Activated naive CD8-positive, alpha-beta T cell (primary cell): ENCODE results near the gene SEM1.
"Not testable (repeated sequence)": the region's sequence is repeated elsewhere in the genome, so short reads cannot be mapped to it uniquely, and the experiment has no call there.

ENCODE experiments used
- H3K27ac Mint-ChIP-seq: one replicate; pipeline ENCODE4 v1.8.0; 2021; ENCODE audit warnings: mixed read lengths
- H3K27me3 Mint-ChIP-seq: one replicate; pipeline ENCODE4 v1.8.0; 2021; ENCODE audit warnings: mixed read lengths
- H3K36me3 Mint-ChIP-seq: one replicate; pipeline ENCODE4 v1.8.0; 2021; ENCODE audit warnings: mixed read lengths
- H3K4me1 Mint-ChIP-seq: one replicate; pipeline ENCODE4 v1.8.0; 2021; ENCODE audit warnings: low read depth, mixed read lengths
- H3K4me3 Mint-ChIP-seq: one replicate; pipeline ENCODE4 v1.8.0; 2021; ENCODE audit warnings: mild to moderate bottlenecking, mixed read lengths
- H3K9me3 Mint-ChIP-seq: one replicate; pipeline ENCODE4 v1.8.0; 2021; ENCODE audit warnings: low read depth, mixed read lengths

The SEM1 gene

DNA sequence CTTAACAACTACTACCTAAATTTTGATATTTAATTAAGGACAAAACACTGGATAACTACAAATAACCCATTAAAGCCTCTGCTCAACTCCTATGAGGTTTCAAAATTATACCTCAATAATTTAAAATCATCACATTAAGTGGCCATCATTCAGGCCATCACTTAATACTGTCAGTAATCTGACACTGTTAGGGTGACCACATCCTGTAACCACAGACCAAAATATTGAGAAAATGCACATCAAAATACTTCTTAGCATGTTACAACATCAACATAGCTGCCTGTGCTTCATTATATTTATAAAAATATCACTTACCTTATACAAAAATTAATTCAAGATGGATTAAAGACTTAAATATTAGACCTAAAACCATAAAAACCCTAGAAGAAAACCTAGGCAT is 23.3 kb downstream of the SEM1 start:
- Mint-ChIP-seq H3K27ac (no peak overlapping the region), H3K4me1 (peaks cover 27% of the 10 kb centered on the region), H3K27me3 (no peaks in the 10 kb centered on the region), H3K36me3 (peaks cover 50% of the 10 kb centered on the region), H3K9me3 (peaks cover 11% of the 10 kb centered on the region), H3K4me3 (no peak overlapping the region)

DNA sequence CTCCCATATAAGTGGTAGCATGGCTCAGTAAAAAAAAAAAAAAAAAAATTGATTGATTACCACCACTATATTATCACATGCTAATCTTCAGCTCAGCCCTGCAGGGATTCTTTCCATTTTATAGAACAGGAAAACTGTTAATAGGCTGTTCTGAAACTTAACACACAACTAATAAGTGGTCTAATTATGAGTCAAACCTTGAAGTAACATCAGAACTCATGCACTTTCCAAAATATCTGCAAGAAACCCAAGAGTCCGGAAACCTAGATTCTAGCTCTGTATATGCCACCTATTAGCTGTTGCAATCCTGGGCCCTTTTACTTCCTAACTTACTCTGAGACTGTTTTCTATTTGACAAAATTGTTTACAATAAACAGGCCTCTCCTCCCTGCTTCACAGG is 23.9 kb downstream of the SEM1 start:
- Mint-ChIP-seq H3K4me3 (no peak overlapping the region), H3K4me1 (peaks cover 27% of the 10 kb centered on the region), H3K27me3 (no peaks in the 10 kb centered on the region), H3K36me3 (peaks cover 50% of the 10 kb centered on the region), H3K27ac (no peak overlapping the region), H3K9me3 (peaks cover 11% of the 10 kb centered on the region)

DNA sequence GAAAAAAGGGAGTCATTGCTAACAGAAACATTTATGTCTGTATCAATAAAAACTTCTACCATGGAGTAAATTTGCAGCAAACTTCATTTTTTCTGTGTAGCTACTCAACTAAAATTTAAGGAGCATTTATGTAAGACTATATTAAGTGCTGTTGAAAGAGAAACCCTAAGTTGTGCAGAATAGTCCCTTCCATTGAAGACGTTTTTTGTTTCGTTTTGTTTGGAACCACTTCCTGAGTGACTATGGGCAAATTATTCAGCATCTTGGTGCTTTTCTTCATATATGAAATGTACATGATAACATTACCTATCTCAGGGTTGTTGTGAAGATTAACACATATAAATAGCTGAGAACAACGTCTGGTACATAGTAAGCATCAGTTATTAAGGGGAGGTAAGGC is 24.3 kb downstream of the SEM1 start:
- no peak overlapping the region for H3K4me3 Mint-ChIP-seq
- peaks cover 27% of the 10 kb centered on the region for H3K4me1 Mint-ChIP-seq
- H3K27me3 Mint-ChIP-seq = no peaks in the 10 kb centered on the region
- H3K36me3 Mint-ChIP-seq = peaks cover 52% of the 10 kb centered on the region
- no peak overlapping the region for H3K27ac Mint-ChIP-seq
- H3K9me3 Mint-ChIP-seq = peaks cover 15% of the 10 kb centered on the region

DNA sequence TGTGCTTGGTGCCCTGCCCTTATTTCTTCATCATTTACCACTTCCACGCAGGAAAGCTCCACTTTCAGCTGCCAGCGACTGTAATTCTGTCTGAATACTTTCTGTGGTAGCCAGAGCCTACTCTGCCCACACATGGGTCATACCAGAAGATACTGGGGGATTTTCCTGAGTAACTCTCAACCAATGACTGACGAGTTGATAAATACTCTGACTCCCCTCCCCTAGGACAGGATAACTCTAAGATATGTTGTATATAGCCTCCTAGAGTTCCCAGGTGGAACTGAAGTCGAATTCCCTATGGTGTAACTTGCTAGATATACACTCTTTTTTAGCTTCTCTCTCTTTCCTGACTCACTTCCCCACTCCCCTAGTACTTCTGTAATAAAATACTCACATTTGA is 29.8 kb downstream of the SEM1 start:
- H3K27ac Mint-ChIP-seq = no peak overlapping the region
- H3K27me3 Mint-ChIP-seq = no peaks in the 10 kb centered on the region
- H3K9me3 Mint-ChIP-seq = peaks cover 15% of the 10 kb centered on the region
- no peak overlapping the region for H3K4me3 Mint-ChIP-seq
- H3K36me3 Mint-ChIP-seq = peaks cover 39% of the 10 kb centered on the region
- peaks cover 11% of the 10 kb centered on the region for H3K4me1 Mint-ChIP-seq

DNA sequence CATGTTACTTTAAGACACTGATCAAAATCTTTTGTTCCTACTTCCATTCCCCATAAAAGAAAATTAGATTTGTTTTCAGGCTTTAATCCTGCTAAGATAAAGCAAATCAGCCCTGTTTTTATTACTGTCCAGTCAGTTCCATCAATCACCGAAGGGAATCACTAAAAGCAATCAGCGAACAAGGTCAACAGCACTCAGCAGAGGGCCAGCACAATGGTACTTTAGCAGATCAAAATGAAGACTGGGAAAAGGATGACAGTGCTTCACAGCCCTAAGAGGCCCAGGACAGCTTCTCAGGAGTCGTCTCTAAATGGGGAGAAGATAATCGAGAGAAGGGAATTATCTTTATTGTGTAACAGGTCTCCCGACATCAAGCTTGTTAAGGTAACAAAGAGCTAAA is 32.7 kb downstream of the SEM1 start:
- peaks cover 6% of the 10 kb centered on the region for H3K4me1 Mint-ChIP-seq
- no peaks in the 10 kb centered on the region for H3K27me3 Mint-ChIP-seq
- no peak overlapping the region for H3K27ac Mint-ChIP-seq
- no peak overlapping the region for H3K4me3 Mint-ChIP-seq
- H3K36me3 Mint-ChIP-seq = peaks cover 20% of the 10 kb centered on the region
- H3K9me3 Mint-ChIP-seq = peaks cover 5% of the 10 kb centered on the region

DNA sequence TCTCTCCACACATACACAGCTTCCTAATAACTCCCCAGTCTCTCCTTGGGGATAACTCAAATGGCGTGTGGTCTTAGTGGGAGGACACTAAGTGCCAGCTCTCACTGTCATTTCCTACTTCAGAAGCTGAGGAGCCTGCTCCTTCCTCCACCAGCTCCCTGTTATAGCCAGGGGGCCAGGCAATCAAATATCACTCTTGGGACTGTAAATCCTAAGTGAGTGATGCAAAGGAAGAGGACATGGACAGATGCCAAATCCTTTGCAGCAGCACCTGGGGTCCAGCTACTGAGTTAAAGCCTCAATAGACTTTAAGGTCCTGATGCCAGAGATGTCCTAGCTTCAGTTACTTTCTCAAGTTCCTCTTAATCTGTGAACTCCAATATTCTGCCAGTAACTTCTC is 34.1 kb downstream of the SEM1 start:
- peaks cover 15% of the 10 kb centered on the region for H3K36me3 Mint-ChIP-seq
- peaks cover 2% of the 10 kb centered on the region for H3K9me3 Mint-ChIP-seq
- H3K27ac Mint-ChIP-seq = no peak overlapping the region
- H3K4me1 Mint-ChIP-seq = peaks cover 6% of the 10 kb centered on the region
- no peak overlapping the region for H3K4me3 Mint-ChIP-seq
- no peaks in the 10 kb centered on the region for H3K27me3 Mint-ChIP-seq

DNA sequence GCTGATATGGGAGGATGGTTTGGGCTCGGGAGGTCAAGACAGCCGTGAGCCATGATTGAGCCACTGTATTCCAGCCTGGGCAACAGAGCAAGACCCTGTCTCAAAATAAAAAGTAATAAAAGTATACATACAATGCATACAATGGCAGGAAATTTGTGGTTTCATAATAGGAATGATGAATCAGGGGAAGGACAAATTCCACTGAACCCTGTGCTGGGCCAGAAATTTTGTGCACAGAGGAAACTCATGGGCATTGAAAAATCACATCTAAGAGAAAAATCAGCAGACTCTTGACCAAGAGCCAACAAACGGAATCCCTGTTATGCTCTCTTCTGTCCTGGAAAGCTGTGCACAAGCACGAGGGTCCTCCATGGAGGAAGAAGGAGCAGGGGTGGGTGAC is 35.1 kb downstream of the SEM1 start:
- Mint-ChIP-seq H3K27ac (no peak overlapping the region), H3K36me3 (peaks cover 19% of the 10 kb centered on the region), H3K4me1 (peaks cover 6% of the 10 kb centered on the region), H3K4me3 (no peak overlapping the region), H3K27me3 (no peaks in the 10 kb centered on the region), H3K9me3 (no peaks in the 10 kb centered on the region)

DNA sequence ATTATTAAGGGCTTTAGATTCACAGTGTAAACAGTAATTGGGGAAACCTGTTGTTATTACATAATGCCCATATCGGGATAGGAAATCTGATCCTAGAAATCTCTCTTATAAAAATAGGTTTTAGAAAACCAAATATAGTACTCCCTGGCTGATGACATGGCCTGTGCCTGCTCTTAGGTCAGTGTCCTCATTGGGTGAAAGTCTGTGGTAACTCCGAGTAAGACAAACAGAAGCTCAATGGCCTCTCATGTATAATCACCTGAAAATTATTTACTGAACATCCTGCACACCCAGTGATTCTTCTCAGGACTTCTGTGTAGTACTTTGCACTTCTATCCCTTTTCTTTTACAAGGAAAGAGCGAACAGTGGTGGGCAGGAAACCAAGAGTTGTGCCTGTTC is 37.8 kb downstream of the SEM1 start:
- H3K36me3 Mint-ChIP-seq = peaks cover 16% of the 10 kb centered on the region
- no peaks in the 10 kb centered on the region for H3K4me1 Mint-ChIP-seq
- no peak overlapping the region for H3K4me3 Mint-ChIP-seq
- H3K27me3 Mint-ChIP-seq = no peaks in the 10 kb centered on the region
- H3K27ac Mint-ChIP-seq = no peak overlapping the region
- no peaks in the 10 kb centered on the region for H3K9me3 Mint-ChIP-seq

DNA sequence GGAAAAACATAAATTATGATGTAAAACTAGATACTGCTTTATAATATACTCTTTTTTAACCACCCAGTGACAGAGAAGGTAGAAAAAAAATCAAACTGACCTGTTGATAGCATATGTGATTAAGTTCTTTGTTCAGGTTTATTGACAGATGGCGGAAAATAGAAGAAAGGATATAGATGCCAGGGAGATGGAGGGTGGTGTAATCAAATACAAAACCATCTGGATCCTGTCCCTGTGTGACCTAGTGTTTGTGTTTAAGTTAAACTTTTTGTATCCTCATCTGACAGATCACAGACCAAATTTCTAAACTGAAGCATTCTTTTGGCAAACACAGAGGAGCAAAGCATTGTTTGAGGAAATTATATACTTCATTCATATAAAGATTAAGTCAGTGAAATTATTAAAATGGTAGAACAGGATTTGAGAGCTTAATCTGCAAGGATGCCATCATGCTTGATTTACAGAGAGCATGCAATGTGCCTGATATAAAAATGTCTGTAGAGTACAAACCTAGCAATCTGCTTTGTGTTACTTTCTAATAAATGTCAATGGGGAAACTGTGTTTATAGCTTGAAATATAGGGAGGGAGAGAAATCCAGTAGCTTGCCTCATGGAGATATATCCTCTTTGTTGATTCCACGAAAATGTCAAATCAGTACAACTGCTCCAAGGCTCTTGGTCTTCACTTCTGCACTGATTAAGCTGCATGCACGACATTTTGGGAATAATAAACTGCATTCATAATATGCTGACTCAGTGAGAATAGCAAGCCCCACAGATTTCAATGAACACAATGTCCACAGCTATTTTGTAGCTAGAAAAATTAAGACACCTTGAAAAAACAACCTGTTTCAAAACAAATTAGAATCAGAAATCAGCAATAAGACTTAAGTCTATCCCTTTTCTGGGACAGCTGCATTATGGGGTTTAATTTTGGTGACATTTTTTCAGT is 39.0 kb downstream of the SEM1 start:
- no peak overlapping the region for H3K27ac Mint-ChIP-seq
- H3K9me3 Mint-ChIP-seq = no peaks in the 10 kb centered on the region
- H3K4me1 Mint-ChIP-seq = no peaks in the 10 kb centered on the region
- no peaks in the 10 kb centered on the region for H3K27me3 Mint-ChIP-seq
- H3K36me3 Mint-ChIP-seq = peaks cover 19% of the 10 kb centered on the region
- no peak overlapping the region for H3K4me3 Mint-ChIP-seq

DNA sequence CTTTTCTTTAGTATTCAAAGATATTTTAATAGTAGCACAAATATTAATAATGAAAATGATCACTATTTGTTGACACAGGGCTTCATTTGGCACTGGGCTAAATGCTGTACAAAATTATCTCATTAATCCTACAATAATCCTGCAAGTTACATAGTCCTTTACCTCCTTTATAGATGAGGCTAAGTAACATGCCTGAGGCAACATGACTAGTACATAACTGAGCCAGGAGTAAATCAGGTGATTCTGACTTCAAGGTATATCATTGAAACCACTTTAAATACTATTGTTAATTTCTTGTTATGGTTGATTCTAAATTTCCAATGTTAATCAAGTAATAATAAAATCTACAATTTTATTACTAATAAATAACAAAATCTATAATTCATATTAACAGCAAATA is 39.8 kb downstream of the SEM1 start:
- Mint-ChIP-seq H3K4me3 (no peak overlapping the region), H3K27me3 (no peaks in the 10 kb centered on the region), H3K36me3 (peaks cover 19% of the 10 kb centered on the region), H3K27ac (no peak overlapping the region), H3K9me3 (no peaks in the 10 kb centered on the region), H3K4me1 (peaks cover 1% of the 10 kb centered on the region)

DNA sequence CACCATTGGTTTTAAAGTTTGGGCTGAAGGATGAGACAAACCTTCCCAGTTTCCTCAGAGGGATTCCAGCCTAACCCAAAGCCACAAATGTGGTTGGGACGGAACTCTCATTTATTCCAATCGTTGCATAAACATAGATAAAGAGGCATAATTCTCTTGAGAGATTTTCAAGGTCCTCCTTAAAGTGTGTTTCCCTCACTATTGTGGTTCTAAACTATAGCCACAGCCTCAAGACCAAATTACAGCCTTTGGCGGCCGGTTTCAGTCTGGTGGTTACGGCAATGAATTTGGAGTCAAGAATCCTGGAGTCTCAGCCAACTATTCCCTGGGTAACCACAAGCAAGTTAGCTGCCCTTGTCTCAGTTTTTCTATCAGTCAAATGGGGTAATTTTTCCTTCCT is 42.6 kb downstream of the SEM1 start:
- no peak overlapping the region for H3K4me3 Mint-ChIP-seq
- no peak overlapping the region for H3K27ac Mint-ChIP-seq
- peaks cover 18% of the 10 kb centered on the region for H3K36me3 Mint-ChIP-seq
- H3K9me3 Mint-ChIP-seq = no peaks in the 10 kb centered on the region
- H3K27me3 Mint-ChIP-seq = no peaks in the 10 kb centered on the region
- H3K4me1 Mint-ChIP-seq = peaks cover 18% of the 10 kb centered on the region

DNA sequence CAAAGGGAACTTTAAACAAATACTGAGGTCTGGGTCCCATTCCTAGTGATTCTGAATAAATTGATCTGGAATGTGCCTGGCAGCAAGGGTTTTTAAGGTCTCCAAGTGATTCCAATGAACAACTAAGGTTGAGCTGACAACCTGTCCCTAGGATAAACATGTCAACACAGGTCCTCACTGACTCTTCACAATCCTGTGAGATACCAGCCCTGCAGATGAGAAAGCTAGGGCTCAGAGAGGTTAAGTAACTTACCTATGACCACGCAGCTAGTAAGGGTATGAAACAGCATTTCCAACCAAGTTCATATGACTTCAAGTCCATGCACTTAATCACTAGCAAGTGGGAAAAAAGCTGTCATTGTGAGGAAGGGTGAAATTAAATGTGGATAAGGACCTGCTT is 44.0 kb downstream of the SEM1 start:
- H3K27me3 Mint-ChIP-seq = no peaks in the 10 kb centered on the region
- peaks cover 17% of the 10 kb centered on the region for H3K36me3 Mint-ChIP-seq
- peak overlapping the region; percentile 16 for H3K27ac Mint-ChIP-seq
- H3K4me3 Mint-ChIP-seq = no peak overlapping the region
- H3K4me1 Mint-ChIP-seq = peaks cover 18% of the 10 kb centered on the region
- H3K9me3 Mint-ChIP-seq = no peaks in the 10 kb centered on the region

DNA sequence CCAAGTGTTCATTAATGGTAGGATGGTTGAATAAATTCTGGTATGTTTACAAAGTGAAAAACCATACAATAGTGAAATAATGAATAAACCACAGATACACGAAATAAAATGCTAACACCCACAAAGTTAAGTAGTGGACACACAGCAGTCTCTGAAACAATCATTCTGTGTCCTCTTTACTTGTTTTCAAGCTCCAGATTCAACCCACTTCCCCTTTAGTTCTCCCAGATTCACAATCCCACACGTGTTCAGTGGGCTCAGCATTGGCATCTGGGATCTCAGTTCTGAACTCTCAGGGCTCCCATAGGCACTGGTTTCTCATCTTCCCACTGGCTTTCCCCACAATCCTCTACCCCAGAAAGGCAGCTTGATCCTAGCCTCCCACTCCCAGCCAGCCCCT is 44.9 kb downstream of the SEM1 start:
- Mint-ChIP-seq H3K4me1 (peaks cover 18% of the 10 kb centered on the region), H3K27me3 (no peaks in the 10 kb centered on the region), H3K9me3 (no peaks in the 10 kb centered on the region), H3K27ac (peak overlapping the region; percentile 58), H3K4me3 (no peak overlapping the region), H3K36me3 (peaks cover 12% of the 10 kb centered on the region)

DNA sequence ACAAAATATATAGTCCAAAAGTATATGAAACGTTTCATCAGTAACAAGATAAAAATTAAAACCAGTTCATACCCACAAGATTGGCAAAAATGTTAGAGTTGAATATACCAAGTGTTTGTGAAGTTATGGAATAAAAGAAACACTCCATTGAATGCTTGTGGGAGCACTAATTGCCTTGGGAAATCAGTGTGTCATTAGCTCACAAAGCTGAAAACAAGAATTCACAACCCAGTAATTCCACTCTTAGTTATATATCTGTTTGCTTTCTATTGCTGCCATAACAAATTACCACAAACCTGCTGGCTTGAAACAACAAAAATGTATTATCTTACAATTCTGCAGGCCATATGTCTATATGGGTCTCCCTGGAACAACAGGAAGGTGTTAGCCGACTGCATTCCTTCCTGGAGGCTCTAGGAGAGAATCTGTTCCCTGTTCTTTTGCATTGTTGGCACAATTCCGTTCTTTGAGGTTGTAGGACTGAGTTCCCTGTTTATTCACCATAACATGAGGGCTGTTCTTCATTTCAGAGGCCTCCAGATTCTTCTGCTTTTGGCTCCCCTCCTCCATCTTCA is 45.7 kb downstream of the SEM1 start:
- no peak overlapping the region for H3K27ac Mint-ChIP-seq
- no peaks in the 10 kb centered on the region for H3K27me3 Mint-ChIP-seq
- peaks cover 18% of the 10 kb centered on the region for H3K4me1 Mint-ChIP-seq
- peaks cover 12% of the 10 kb centered on the region for H3K36me3 Mint-ChIP-seq
- H3K4me3 Mint-ChIP-seq = no peak overlapping the region
- H3K9me3 Mint-ChIP-seq = no peaks in the 10 kb centered on the region

DNA sequence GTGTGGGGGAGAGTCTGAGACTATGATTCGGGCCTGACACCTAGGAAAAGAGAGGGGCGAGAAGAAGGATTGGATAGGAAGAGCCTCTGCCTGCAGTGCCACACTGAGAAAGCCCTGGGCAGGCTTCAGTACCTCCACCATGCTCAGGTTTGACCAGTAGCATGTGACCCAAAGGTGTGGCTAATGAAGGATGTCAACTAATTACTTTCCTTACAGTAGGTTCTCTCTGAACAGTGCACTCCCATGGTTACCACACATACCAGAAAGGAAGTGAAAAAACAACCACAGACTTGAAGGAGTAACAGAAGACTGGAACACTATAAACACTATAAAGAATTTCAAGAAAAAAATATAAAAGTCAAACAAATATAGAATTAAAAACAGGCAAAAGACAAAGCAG is 46.2 kb downstream of the SEM1 start:
- Mint-ChIP-seq H3K4me1 (peaks cover 18% of the 10 kb centered on the region), H3K27ac (peak overlapping the region; percentile 25), H3K4me3 (no peak overlapping the region), H3K36me3 (peaks cover 10% of the 10 kb centered on the region), H3K27me3 (no peaks in the 10 kb centered on the region), H3K9me3 (no peaks in the 10 kb centered on the region)

DNA sequence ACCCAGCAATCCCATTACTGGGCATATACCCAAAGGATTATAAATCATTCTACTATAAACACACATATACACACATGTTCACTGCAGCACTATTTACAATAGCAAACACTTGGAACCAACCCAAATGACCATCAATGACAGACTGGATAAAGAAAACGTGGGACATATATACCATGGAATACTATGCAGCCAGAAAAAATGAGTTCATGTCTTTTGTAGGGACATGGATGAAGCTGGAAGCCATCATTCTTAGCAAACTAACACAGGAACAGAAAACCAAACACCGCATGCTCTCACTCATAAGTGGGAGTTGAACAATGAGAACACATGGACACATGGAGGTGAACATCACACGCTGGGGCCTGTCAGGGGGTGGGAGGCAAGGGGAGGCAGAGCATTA is 47.5 kb downstream of the SEM1 start:
- H3K4me3 Mint-ChIP-seq, H3K36me3 Mint-ChIP-seq, H3K27me3 Mint-ChIP-seq, H3K9me3 Mint-ChIP-seq, H3K27ac Mint-ChIP-seq: not testable (repeated sequence)
- peaks cover 18% of the 10 kb centered on the region for H3K4me1 Mint-ChIP-seq
